ENCODE results near the gene KCNG2. TPM values are rescaled to one million over a fixed set of nuclear protein-coding genes. Genes with fewer than 3 reads are reported as not detected.

KCNG2 gene
- total and polyA plus RNA-seq, 2 of the 13 experiments (the other 11 are each of a cell fraction or from before 2014, with no cell fraction given), result not detected

DNA sequence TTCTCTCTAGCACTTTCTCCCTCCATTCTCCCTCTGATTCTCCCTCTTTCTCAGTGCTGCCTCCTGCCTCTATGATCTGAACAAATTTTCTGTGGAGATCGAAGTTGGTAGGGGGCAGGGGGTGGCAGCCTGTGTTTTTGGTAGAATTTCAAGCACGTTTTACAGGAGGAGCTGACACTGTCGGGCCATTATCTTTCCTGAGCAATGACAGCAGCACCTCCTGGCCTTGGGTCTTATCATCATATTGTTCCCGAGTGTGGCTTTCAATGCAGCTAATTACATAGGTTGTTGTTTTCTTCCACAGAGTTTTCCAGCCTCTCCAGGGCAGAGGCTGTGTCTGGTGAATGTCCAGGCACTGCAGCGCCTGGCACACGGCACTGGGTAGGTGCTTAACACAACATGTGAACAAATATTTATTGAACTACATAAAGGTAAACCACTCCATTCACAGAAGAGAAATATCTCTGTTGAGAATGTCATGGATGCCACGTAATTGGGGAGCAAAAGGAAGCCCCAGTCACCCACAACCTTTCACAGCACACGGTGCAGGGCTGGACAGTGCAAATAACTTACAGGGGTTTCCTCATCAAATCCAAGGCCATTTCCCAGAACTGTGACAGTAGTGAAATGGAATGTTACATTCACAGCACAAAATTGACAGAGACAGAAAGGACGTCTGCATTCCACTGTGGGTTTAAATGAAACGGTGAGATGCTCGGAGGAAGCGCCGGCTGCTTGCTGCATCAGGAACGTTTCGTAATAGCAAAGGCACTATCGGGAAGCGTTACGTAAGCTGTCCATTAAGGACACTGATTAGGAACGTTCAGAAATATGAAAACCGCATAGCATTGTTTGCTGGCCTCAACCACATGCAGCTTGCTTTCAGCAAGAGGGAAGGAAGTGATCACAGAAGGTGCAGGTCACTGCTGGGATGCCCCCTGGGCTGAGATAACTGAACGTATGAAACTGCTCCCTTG lies 6.5 kb upstream of the KCNG2 start (continued):
- TF ChIP-seq ZHX2 (IDR thresholded peaks at IDR 0.05; ENCODE audit: low read depth) (0 out of 2 replicates have a peak, but pooled peaks have one; percentile 54), ZHX2 (CRISPR knock-in tag; IDR thresholded peaks at IDR 0.05; ENCODE audit: borderline replicate concordance) (no peak), MTF2 (CRISPR knock-in tag; IDR thresholded peaks at IDR 0.05; ENCODE audit: borderline replicate concordance) (peak; percentile 53; the same call in 1 of the 2 replicates), EP300 (IDR thresholded peaks at IDR 0.05; ENCODE audit: low read depth in 2 of 2, low read length in 2 of 2) (peak; percentile 36 to 68; a peak in 2 of 4 replicates), EP300 (CRISPR knock-in tag; IDR thresholded peaks at IDR 0.05; ENCODE audit: borderline replicate concordance) (peak; percentile 65; the same call in 1 of the 2 replicates), HNF4A (CRISPR knock-in tag; IDR thresholded peaks at IDR 0.05) (peak; percentile 23; the same call in 1 of the 2 replicates), ZNF788 (CRISPR knock-in tag; IDR thresholded peaks at IDR 0.05; ENCODE audit: borderline replicate concordance) (peak; percentile 46; the same call in 1 of the 2 replicates), ZBTB14 (CRISPR knock-in tag; IDR thresholded peaks at IDR 0.05) (no peak), HMGA1 (CRISPR knock-in tag; conservative IDR thresholded peaks at IDR 0.05) (no peak), U2AF2 (IDR thresholded peaks at IDR 0.05; ENCODE audit: low read depth, low read length) (no peak), SMC3 (IDR thresholded peaks at IDR 0.05; ENCODE audit: low read length) (0 out of 2 replicates have a peak, but pooled peaks have one; percentile 22), MIXL1 (CRISPR knock-in tag; IDR thresholded peaks at IDR 0.05) (peak; percentile 68), MIER2 (CRISPR knock-in tag; IDR thresholded peaks at IDR 0.05) (no peak), ARID2 (CRISPR knock-in tag; IDR thresholded peaks at IDR 0.05; ENCODE audit: borderline replicate concordance) (no peak), MBD4 (IDR thresholded peaks at IDR 0.05; ENCODE audit: borderline replicate concordance, low read length) (no peak), NFKBIZ (CRISPR knock-in tag; IDR thresholded peaks at IDR 0.05) (peak; percentile 98), ZNF607 (CRISPR knock-in tag; IDR thresholded peaks at IDR 0.05; ENCODE audit: borderline replicate concordance) (no peak), CENPT (CRISPR knock-in tag; IDR thresholded peaks at IDR 0.05; ENCODE audit: low read depth) (no peak), HMG20B (CRISPR knock-in tag; conservative IDR thresholded peaks at IDR 0.05) (peak; percentile 60; the same call in 1 of the 2 replicates)
- TF ChIP-seq, protein P1, sequence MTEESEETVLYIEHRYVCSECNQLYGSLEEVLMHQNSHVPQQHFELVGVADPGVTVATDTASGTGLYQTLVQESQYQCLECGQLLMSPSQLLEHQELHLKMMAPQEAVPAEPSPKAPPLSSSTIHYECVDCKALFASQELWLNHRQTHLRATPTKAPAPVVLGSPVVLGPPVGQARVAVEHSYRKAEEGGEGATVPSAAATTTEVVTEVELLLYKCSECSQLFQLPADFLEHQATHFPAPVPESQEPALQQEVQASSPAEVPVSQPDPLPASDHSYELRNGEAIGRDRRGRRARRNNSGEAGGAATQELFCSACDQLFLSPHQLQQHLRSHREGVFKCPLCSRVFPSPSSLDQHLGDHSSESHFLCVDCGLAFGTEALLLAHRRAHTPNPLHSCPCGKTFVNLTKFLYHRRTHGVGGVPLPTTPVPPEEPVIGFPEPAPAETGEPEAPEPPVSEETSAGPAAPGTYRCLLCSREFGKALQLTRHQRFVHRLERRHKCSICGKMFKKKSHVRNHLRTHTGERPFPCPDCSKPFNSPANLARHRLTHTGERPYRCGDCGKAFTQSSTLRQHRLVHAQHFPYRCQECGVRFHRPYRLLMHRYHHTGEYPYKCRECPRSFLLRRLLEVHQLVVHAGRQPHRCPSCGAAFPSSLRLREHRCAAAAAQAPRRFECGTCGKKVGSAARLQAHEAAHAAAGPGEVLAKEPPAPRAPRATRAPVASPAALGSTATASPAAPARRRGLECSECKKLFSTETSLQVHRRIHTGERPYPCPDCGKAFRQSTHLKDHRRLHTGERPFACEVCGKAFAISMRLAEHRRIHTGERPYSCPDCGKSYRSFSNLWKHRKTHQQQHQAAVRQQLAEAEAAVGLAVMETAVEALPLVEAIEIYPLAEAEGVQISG (CRISPR knock-in tag; IDR thresholded peaks at IDR 0.05), result peak; percentile 45; the same call in 1 of the 2 replicates

All from HepG2 (cell line).